Endodermal cell (in vitro differentiated cells): ENCODE data around the gene TBRG4. TPM values are rescaled to one million over a fixed set of nuclear protein-coding genes. Genes with fewer than 3 reads are reported as not detected.

Experiments
- DNase-seq: peaks from one replicate; pipeline ENCODE4 v3.0.0-alpha.2; 2017
- H3K27ac ChIP-seq: 2 replicates; pipeline ENCODE4 v1.5.1; 2013; ENCODE audit warnings: mild to moderate bottlenecking, low read depth, low read length, moderate library complexity
- H3K27me3 ChIP-seq: 2 replicates; pipeline ENCODE4 v1.6.1; 2013; ENCODE audit warnings: mild to moderate bottlenecking, low read length, moderate library complexity; ENCODE audit not compliant: insufficient read depth, control insufficient read depth, poor library complexity, severe bottlenecking
- H3K36me3 ChIP-seq: 2 replicates; pipeline ENCODE4 v1.7.0; 2013; ENCODE audit warnings: mild to moderate bottlenecking, low read length, moderate library complexity; ENCODE audit not compliant: control insufficient read depth, insufficient read depth
- H3K4me1 ChIP-seq: one replicate; pipeline ENCODE4 v1.7.0; 2013; ENCODE audit warnings: low read length; ENCODE audit not compliant: control insufficient read depth, insufficient read depth
- H3K4me3 ChIP-seq: 2 replicates; pipeline ENCODE4 v1.5.1; 2013; ENCODE audit warnings: mild to moderate bottlenecking, low read length, moderate library complexity
- H3K9ac ChIP-seq: 2 replicates; pipeline ENCODE4 v1.6.1; 2013; ENCODE audit warnings: mild to moderate bottlenecking, low read length, moderate library complexity; ENCODE audit not compliant: poor library complexity, severe bottlenecking; ENCODE audit errors: extremely low read depth
- H3K9me3 ChIP-seq: 2 replicates; pipeline ENCODE4 v1.6.1; 2013; ENCODE audit warnings: mild to moderate bottlenecking, low read length, moderate library complexity; ENCODE audit not compliant: control insufficient read depth
- H3K27ac Mint-ChIP-seq: 2 replicates; pipeline ENCODE4 v1.8.0; 2020; ENCODE audit warnings: mixed read lengths
- H3K27me3 Mint-ChIP-seq: 2 replicates; pipeline ENCODE4 v1.8.0; 2021; ENCODE audit warnings: mild to moderate bottlenecking, mixed read lengths; ENCODE audit not compliant: insufficient read depth
- H3K36me3 Mint-ChIP-seq: 2 replicates; pipeline ENCODE4 v1.8.0; 2020; ENCODE audit warnings: low read depth, mixed read lengths
- H3K4me1 Mint-ChIP-seq: 2 replicates; pipeline ENCODE4 v1.8.0; 2020; ENCODE audit warnings: mixed read lengths
- H3K4me3 Mint-ChIP-seq: 2 replicates; pipeline ENCODE4 v1.8.0; 2020; ENCODE audit warnings: mild to moderate bottlenecking, moderate library complexity, mixed read lengths
- H3K9me3 Mint-ChIP-seq: 2 replicates; pipeline ENCODE4 v1.8.0; 2020; ENCODE audit warnings: mild to moderate bottlenecking, mixed read lengths
- WGBS, 2 experiments: methylation state at CpG; one replicate each; pipeline versions ENCODE4 v1.1.5 to v1.1.7; 2013; ENCODE audit warnings: missing lambda C conversion rate in 2 of 2, mixed read lengths in 1 of 2; ENCODE audit not compliant: insufficient coverage in 1 of 2, insufficient read length in 1 of 2; 5-methylcytosine and 5-hydroxymethylcytosine counted together
- total RNA-seq, 2 donors: library from RNA; stranded (reverse); fragmentation: NEBNext Ultra II Directional in 1 of 2; extraction: Animal tissue kit (Norgen Biotek cat#: 25700) in 1 of 2; gene quantifications; 2 replicates in 1 of 2; 3 replicates in 1 of 2; pipeline ENCODE4 v1.2.1, GENCODE V29; 2021
- TF ChIP-seq, protein P1 (sequence below): fragments of 200-600 bp; sonication (generic); conservative IDR thresholded peaks from 2 replicates; pipeline ENCODE4 v1.5.0; 2021; ENCODE audit warnings: antibody characterized with exemption, mild to moderate bottlenecking

The TBRG4 gene
- total RNA-seq, 2 donors from 2014 or later = 66.7 to 95.9 TPM

DNA sequence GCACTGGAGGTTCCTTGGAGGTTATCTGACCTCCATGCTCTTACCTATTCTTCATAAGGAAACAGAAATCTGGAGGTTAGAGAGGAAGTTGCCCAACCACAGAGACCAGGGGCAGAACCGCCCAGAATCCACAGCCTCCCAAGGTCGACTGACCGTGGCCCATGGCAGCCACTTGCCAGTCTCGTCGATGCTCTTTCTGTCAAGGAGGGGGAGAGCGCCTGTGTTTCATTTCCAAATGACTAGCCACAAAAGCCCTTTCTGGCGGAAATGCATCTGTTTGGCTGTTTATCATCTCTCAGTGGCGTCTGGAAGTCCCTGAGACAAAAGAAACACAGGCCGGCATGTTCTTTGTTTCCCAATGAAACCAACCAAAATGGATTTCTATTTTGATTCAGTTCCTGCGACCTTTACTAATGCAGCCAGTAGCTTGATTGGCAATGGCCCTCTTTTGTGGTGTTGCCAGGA lies 49.0 kb upstream of the TBRG4 start:
- Histone ChIP-seq H3K9ac (no peak overlapping the region), H3K9me3 (no peaks in the 10 kb centered on the region), H3K4me1 (no peaks in the 10 kb centered on the region), H3K36me3 (no peaks in the 10 kb centered on the region), H3K27ac (no peak overlapping the region), H3K27me3 (peaks cover 45% of the 10 kb centered on the region), H3K4me3 (no peak overlapping the region)
- Mint-ChIP-seq H3K4me3 (no peak overlapping the region), H3K27me3 (peaks cover 46% of the 10 kb centered on the region), H3K36me3 (no peaks in the 10 kb centered on the region), H3K4me1 (peaks cover 2% of the 10 kb centered on the region), H3K27ac (no peak overlapping the region), H3K9me3 (peaks cover 1% of the 10 kb centered on the region)
- WGBS, 2 experiments = 84 to 86% methylated on average over 9 to 10 of the region's 10 CpGs
- peak; percentile 37 for DNase-seq
- TF ChIP-seq, protein P1, sequence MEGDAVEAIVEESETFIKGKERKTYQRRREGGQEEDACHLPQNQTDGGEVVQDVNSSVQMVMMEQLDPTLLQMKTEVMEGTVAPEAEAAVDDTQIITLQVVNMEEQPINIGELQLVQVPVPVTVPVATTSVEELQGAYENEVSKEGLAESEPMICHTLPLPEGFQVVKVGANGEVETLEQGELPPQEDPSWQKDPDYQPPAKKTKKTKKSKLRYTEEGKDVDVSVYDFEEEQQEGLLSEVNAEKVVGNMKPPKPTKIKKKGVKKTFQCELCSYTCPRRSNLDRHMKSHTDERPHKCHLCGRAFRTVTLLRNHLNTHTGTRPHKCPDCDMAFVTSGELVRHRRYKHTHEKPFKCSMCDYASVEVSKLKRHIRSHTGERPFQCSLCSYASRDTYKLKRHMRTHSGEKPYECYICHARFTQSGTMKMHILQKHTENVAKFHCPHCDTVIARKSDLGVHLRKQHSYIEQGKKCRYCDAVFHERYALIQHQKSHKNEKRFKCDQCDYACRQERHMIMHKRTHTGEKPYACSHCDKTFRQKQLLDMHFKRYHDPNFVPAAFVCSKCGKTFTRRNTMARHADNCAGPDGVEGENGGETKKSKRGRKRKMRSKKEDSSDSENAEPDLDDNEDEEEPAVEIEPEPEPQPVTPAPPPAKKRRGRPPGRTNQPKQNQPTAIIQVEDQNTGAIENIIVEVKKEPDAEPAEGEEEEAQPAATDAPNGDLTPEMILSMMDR = no peak

DNA sequence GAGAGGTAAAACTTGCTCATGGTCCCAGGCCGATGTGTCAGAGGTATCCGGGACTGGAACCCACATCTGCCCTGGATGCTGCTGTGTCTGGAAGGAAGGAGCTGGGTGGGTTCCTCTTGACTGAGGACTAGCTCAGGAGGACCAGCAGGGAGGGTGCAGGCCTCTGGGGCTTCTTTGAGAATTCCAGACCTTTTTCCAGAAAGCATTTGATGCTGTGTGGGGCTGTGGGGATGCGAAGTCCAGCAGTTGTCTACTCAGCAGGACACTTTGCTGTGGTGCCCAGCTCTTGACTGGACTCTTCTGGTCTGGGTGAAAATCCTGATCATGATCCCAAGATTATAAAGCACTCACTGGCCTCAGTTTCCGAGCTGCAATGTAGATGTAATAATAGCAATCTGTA lies 47.8 kb upstream of the TBRG4 start:
- no peak overlapping the region for H3K27ac ChIP-seq
- no peaks in the 10 kb centered on the region for H3K9me3 Mint-ChIP-seq
- H3K36me3 ChIP-seq = no peaks in the 10 kb centered on the region
- peaks cover 42% of the 10 kb centered on the region for H3K27me3 Mint-ChIP-seq
- TF ChIP-seq, protein P1 = no peak
- H3K4me1 Mint-ChIP-seq = peaks cover 2% of the 10 kb centered on the region
- H3K4me3 ChIP-seq = no peak overlapping the region
- no peaks in the 10 kb centered on the region for H3K4me1 ChIP-seq
- no peak overlapping the region for H3K4me3 Mint-ChIP-seq
- H3K9me3 ChIP-seq = no peaks in the 10 kb centered on the region
- 92 to 94% methylated on average over 2 to 4 of the region's 4 CpGs for WGBS, 2 experiments
- H3K9ac ChIP-seq = no peak overlapping the region
- DNase-seq = no peak
- H3K27ac Mint-ChIP-seq = no peak overlapping the region
- peaks cover 45% of the 10 kb centered on the region for H3K27me3 ChIP-seq
- no peaks in the 10 kb centered on the region for H3K36me3 Mint-ChIP-seq

DNA sequence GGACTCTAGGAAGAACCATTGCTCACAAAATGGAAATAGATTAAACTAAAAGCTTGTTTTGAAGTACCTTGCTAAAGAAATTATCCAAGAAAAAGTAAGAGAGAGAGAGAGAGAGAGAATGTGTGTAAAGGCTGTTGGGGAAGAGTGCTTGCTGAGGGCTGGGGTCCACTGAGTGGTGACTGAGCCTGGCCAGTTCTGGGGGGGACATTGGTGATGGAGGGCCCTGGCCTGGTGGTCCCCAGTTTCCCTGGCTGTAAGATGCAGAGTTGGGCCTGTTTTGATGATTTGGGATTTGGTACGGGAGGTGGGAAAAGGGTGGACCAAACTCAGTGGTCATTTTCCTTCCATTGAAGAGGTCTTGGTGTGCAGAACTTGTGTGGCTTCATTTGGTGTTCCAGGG lies 47.0 kb upstream of the TBRG4 start:
- TF ChIP-seq, protein P1 = no peak
- Histone ChIP-seq H3K4me3 (no peak overlapping the region), H3K4me1 (no peaks in the 10 kb centered on the region), H3K27me3 (peaks cover 37% of the 10 kb centered on the region), H3K9me3 (no peaks in the 10 kb centered on the region), H3K36me3 (no peaks in the 10 kb centered on the region), H3K27ac (no peak overlapping the region), H3K9ac (no peak overlapping the region)
- Mint-ChIP-seq H3K27me3 (peaks cover 42% of the 10 kb centered on the region), H3K9me3 (no peaks in the 10 kb centered on the region), H3K4me3 (peak overlapping the region; percentile 54), H3K4me1 (peaks cover 2% of the 10 kb centered on the region), H3K36me3 (no peaks in the 10 kb centered on the region), H3K27ac (no peak overlapping the region)
- peak; percentile 8 for DNase-seq
- 96% methylated on average over 1 of the region's 1 CpG; no CpG with 5 or more reads in 1 of the 2 experiments for WGBS, 2 experiments
